Smooth muscle cell (in vitro differentiated cells): ENCODE results near the gene FAM135A. TPM values are rescaled to one million over a fixed set of nuclear protein-coding genes. Genes with fewer than 3 reads are reported as not detected.

Experiments used
- DNase-seq: peaks from one replicate; lab custom pipeline; 2025; ENCODE audit not compliant: unreplicated experiment; lab: John Stamatoyannopoulos, UW
- H2AFZ ChIP-seq: fragments of 200-600 bp; sonication (generic); 2 replicates; pipeline ENCODE4 v1.6.0; 2016; ENCODE audit warnings: antibody characterized with exemption, low read depth, mild to moderate bottlenecking
- H3F3A ChIP-seq: fragments of 200-600 bp; sonication (generic); 2 replicates; pipeline ENCODE4 v1.6.0; 2017; ENCODE audit warnings: antibody characterized with exemption, low read depth
- H3K27ac ChIP-seq: fragments of 200-600 bp; sonication (generic); 2 replicates; pipeline ENCODE4 v1.5.1; 2016; ENCODE audit warnings: low read depth, mild to moderate bottlenecking
- H3K27me3 ChIP-seq: fragments of 200-600 bp; sonication (generic); 2 replicates; pipeline ENCODE4 v1.6.1; 2016; ENCODE audit warnings: low read depth, mild to moderate bottlenecking
- H3K36me3 ChIP-seq: fragments of 200-600 bp; sonication (generic); 2 replicates; pipeline ENCODE4 v1.5.1; 2016; ENCODE audit warnings: low read depth
- H3K4me1 ChIP-seq: fragments of 200-600 bp; sonication (generic); 2 replicates; pipeline ENCODE4 v1.5.1; 2016; ENCODE audit warnings: low read depth
- H3K4me2 ChIP-seq: fragments of 200-600 bp; sonication (generic); 2 replicates; pipeline ENCODE4 v1.6.0; 2016; ENCODE audit warnings: mild to moderate bottlenecking
- H3K4me3 ChIP-seq: fragments of 200-600 bp; sonication (generic); 2 replicates; pipeline ENCODE4 v1.5.1; 2016; ENCODE audit warnings: mild to moderate bottlenecking
- H3K79me2 ChIP-seq: fragments of 200-600 bp; sonication (generic); 2 replicates; pipeline ENCODE4 v1.6.0; 2016; ENCODE audit warnings: low read depth, mild to moderate bottlenecking
- H3K9ac ChIP-seq: fragments of 200-600 bp; sonication (generic); 2 replicates; pipeline ENCODE4 v1.6.0; 2016; ENCODE audit warnings: low read depth
- H3K9me3 ChIP-seq: fragments of 200-600 bp; sonication (generic); replicated peaks from 2 replicates; pipeline ENCODE4 v1.5.1; 2016; ENCODE audit warnings: low read depth
- H4K20me1 ChIP-seq: fragments of 200-600 bp; sonication (generic); 2 replicates; pipeline ENCODE4 v1.6.0; 2016; ENCODE audit warnings: low read depth
- CTCF ChIP-seq: fragments of 200-600 bp; sonication (generic); IDR thresholded peaks from 2 replicates; pipeline ENCODE4 v1.5.1; 2017; ENCODE audit warnings: borderline replicate concordance, mild to moderate bottlenecking, antibody characterized with exemption; ENCODE audit not compliant: insufficient read depth, poor library complexity, severe bottlenecking
- WGBS: methylation state at CpG from one replicate; pipeline ENCODE4 v1.1.7; 2016; ENCODE audit warnings: low lambda C conversion rate; 5-methylcytosine and 5-hydroxymethylcytosine counted together
- polyA plus RNA-seq: library from polyadenylated mRNA; unstranded; fragments of >200 nt; fragmentation: Nextera tagmentation; extraction: Ambion mirVana; gene quantifications from 2 replicates; pipeline ENCODE4 v1.2.1, GENCODE V29; 2016
- total RNA-seq: library from RNA; depleted of rRNA; stranded (reverse); fragments of >200 nt; gene quantifications from 2 replicates; pipeline ENCODE4 v1.2.3, GENCODE V29; 2014

FAM135A gene
- total and polyA plus RNA-seq, 2 experiments from 2014 or later = 8.9 to 32.3 TPM

GRCh38 chr6:70389261-70389660 is 24.0 kb upstream of the FAM135A start:
- no peaks in the 10 kb centered on the region for H3K4me1 ChIP-seq
- H2AFZ ChIP-seq = no peak overlapping the region
- no peak for DNase-seq
- no peak for TF ChIP-seq CTCF
- H3F3A ChIP-seq = no peaks in the 10 kb centered on the region
- no peak overlapping the region for H3K27ac ChIP-seq
- no peak overlapping the region for H3K9ac ChIP-seq
- H3K9me3 ChIP-seq = no peaks in the 10 kb centered on the region
- no peaks in the 10 kb centered on the region for H4K20me1 ChIP-seq
- H3K4me3 ChIP-seq = no peak overlapping the region
- H3K4me2 ChIP-seq = no peak overlapping the region
- H3K27me3 ChIP-seq = peaks cover 14% of the 10 kb centered on the region
- H3K36me3 ChIP-seq = no peaks in the 10 kb centered on the region
- H3K79me2 ChIP-seq = no peaks in the 10 kb centered on the region

DNA sequence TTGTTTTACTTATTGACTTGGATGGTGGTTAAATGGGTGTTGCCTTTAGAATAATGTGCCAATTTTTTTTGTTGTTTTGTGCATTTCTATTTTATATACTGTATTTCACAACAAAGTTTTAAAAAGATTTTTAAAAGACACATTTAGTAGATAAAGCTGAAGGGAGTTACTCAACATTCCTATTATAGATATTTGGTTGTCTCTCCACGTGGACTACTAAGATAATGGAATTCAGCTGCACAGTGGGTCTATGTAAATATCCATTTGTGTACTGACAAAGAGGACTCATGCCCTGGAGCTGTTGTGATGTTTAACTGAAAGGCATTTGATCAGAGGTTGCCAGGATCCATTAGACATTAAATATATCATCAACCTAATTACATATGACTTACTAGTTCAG is 23.2 kb upstream of the FAM135A start:
- H3K36me3 ChIP-seq = no peaks in the 10 kb centered on the region
- H3K79me2 ChIP-seq = no peaks in the 10 kb centered on the region
- no peak overlapping the region for H3K27ac ChIP-seq
- no peaks in the 10 kb centered on the region for H3K9me3 ChIP-seq
- no peak overlapping the region for H3K4me2 ChIP-seq
- no peaks in the 10 kb centered on the region for H4K20me1 ChIP-seq
- no peak overlapping the region for H2AFZ ChIP-seq
- no peak overlapping the region for H3K9ac ChIP-seq
- H3K4me1 ChIP-seq = no peaks in the 10 kb centered on the region
- no peaks in the 10 kb centered on the region for H3F3A ChIP-seq
- peaks cover 14% of the 10 kb centered on the region for H3K27me3 ChIP-seq
- WGBS = 32% methylated on average over 1 of the region's 1 CpG
- H3K4me3 ChIP-seq = no peak overlapping the region
- no peak for DNase-seq
- no peak for TF ChIP-seq CTCF

GRCh38 chr6:70391492-70391891 is 21.8 kb upstream of the FAM135A start:
- Histone ChIP-seq H3F3A (no peaks in the 10 kb centered on the region), H2AFZ (no peak overlapping the region), H3K4me1 (no peaks in the 10 kb centered on the region), H3K4me3 (no peak overlapping the region), H3K27ac (no peak overlapping the region), H3K79me2 (no peaks in the 10 kb centered on the region), H3K27me3 (peaks cover 14% of the 10 kb centered on the region), H3K4me2 (no peak overlapping the region), H3K36me3 (no peaks in the 10 kb centered on the region), H3K9me3 (no peaks in the 10 kb centered on the region), H3K9ac (no peak overlapping the region), H4K20me1 (no peaks in the 10 kb centered on the region)
- WGBS = 91% methylated on average over 3 of the region's 3 CpGs
- DNase-seq = no peak
- no peak for TF ChIP-seq CTCF

DNA sequence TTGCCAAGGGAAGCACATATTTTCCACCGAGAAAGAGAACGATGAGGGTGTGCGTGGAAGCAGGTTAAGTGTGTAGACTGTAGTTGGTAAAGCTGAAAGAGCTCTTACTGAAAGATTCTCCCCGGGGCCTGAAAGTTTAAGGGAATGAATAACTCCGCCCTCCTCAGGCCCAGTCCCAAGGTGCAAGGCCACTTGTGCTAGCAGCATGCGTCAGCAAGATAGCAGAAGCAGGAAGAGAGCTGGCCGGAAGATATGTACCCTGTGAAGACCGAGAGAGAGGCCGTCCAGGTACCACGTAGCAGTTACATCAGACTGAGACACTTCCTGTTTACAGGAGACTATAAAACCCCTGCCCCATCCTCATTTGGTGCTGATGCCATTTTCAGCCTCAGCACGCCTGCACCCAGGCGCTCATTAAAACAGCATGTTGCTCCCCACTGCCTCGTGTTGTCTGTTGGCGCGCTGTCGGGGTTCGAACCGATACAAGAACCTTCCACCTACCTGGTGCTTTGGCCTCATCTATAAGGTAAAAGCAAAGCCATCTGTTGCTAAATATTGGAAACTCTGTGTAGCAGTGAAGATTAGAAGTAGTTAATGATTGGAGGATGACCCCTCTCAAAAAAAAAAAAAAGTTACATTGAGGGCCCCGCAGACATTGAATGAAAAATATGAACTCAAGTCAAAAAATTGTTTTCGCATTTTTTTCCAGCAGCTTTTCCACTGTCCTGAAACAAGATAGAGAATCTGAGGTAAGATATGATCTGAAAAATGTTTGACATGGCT is 18.6 kb upstream of the FAM135A start:
- WGBS = 89% methylated on average over 20 of the region's 20 CpGs
- Histone ChIP-seq H3K27me3 (peaks cover 2% of the 10 kb centered on the region), H3K9me3 (no peaks in the 10 kb centered on the region), H3K4me1 (no peaks in the 10 kb centered on the region), H2AFZ (no peak overlapping the region), H3K4me3 (no peak overlapping the region), H3K4me2 (no peak overlapping the region), H3K36me3 (no peaks in the 10 kb centered on the region), H3K27ac (no peak overlapping the region), H3K9ac (no peak overlapping the region), H3K79me2 (no peaks in the 10 kb centered on the region), H4K20me1 (no peaks in the 10 kb centered on the region), H3F3A (no peaks in the 10 kb centered on the region)
- TF ChIP-seq CTCF = no peak
- DNase-seq = no peak
